ENCODE results near the gene TBC1D16. TPM values are rescaled to one million over a fixed set of nuclear protein-coding genes. Genes with fewer than 3 reads are reported as not detected.

Gene TBC1D16
- total and polyA plus RNA-seq, 10 of the 15 experiments (the other 5 are each of a cell fraction or from before 2014, with no cell fraction given): 0.01 to 0.13 (median 0.06) TPM; not detected in 3

DNA sequence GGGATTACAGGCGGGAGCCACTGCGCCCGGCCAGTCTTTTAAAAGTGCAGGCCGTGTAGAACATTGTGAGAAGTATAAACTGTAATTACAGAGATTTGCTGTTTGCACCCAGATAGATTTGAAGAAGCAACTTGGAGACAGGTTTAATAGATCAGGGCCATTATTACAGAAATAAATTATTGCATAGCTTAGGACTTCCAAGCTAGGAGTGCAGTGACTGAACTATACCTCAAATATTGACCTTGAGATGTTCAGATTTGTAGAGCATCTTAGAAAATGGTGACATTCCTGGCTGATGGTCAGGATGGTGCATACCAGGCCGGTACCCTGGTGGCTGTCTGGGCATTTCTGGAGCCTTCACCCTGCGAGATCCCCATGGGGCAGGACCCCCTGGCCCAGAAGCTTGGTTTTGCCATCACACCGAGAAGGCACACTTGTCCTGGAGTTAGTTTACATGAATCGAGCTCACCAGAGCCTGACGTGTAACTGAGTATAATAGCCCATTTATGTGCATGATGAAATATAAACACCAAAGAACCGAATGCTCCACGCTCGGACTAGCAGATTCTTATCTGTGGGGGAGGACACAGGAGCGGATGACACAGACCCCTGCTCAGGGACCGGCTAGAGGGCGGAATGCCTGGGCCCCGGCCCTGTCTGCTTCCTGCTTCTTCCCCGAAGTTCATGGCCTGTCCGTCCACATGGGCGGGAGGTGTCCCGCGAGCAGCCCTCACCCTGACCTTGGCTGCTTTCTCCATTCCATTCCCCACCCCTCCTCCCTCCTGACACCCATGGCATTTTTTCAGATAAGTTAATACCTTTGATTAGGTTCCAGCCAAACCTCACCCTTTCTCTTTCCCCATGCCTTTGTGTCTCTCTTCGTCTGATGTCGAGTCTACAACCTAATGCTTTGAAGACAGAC lies 32.9 kb upstream of the TBC1D16 start (continued):
- TF ChIP-seq SREBF2 (IDR thresholded peaks at IDR 0.05; ENCODE audit: low read length) (no peak), SUPT20H (IDR thresholded peaks at IDR 0.05; ENCODE audit: borderline replicate concordance, control insufficient read depth, low read depth, low read length) (no peak), IKZF1 (conservative IDR thresholded peaks at IDR 0.05) (no peak), RBBP5 (conservative IDR thresholded peaks at IDR 0.05) (no peak), KLF5 (IDR thresholded peaks at IDR 0.05; ENCODE audit: partially characterized antibody) (no peak), SMAD5 (IDR thresholded peaks at IDR 0.05; ENCODE audit: low read depth) (no peak), JUNB (IDR thresholded peaks at IDR 0.05) (no peak), HDAC2 (IDR thresholded peaks at IDR 0.05) (no peak)
- TF ChIP-seq, protein P1, sequence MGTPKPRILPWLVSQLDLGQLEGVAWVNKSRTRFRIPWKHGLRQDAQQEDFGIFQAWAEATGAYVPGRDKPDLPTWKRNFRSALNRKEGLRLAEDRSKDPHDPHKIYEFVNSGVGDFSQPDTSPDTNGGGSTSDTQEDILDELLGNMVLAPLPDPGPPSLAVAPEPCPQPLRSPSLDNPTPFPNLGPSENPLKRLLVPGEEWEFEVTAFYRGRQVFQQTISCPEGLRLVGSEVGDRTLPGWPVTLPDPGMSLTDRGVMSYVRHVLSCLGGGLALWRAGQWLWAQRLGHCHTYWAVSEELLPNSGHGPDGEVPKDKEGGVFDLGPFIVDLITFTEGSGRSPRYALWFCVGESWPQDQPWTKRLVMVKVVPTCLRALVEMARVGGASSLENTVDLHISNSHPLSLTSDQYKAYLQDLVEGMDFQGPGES (IDR thresholded peaks at IDR 0.05): no peak
- TF ChIP-seq, protein P2, sequence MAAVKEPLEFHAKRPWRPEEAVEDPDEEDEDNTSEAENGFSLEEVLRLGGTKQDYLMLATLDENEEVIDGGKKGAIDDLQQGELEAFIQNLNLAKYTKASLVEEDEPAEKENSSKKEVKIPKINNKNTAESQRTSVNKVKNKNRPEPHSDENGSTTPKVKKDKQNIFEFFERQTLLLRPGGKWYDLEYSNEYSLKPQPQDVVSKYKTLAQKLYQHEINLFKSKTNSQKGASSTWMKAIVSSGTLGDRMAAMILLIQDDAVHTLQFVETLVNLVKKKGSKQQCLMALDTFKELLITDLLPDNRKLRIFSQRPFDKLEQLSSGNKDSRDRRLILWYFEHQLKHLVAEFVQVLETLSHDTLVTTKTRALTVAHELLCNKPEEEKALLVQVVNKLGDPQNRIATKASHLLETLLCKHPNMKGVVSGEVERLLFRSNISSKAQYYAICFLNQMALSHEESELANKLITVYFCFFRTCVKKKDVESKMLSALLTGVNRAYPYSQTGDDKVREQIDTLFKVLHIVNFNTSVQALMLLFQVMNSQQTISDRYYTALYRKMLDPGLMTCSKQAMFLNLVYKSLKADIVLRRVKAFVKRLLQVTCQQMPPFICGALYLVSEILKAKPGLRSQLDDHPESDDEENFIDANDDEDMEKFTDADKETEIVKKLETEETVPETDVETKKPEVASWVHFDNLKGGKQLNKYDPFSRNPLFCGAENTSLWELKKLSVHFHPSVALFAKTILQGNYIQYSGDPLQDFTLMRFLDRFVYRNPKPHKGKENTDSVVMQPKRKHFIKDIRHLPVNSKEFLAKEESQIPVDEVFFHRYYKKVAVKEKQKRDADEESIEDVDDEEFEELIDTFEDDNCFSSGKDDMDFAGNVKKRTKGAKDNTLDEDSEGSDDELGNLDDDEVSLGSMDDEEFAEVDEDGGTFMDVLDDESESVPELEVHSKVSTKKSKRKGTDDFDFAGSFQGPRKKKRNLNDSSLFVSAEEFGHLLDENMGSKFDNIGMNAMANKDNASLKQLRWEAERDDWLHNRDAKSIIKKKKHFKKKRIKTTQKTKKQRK (IDR thresholded peaks at IDR 0.05; ENCODE audit: low read depth, low read length): no peak
- TF ChIP-seq, protein P3, sequence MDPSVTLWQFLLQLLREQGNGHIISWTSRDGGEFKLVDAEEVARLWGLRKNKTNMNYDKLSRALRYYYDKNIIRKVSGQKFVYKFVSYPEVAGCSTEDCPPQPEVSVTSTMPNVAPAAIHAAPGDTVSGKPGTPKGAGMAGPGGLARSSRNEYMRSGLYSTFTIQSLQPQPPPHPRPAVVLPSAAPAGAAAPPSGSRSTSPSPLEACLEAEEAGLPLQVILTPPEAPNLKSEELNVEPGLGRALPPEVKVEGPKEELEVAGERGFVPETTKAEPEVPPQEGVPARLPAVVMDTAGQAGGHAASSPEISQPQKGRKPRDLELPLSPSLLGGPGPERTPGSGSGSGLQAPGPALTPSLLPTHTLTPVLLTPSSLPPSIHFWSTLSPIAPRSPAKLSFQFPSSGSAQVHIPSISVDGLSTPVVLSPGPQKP (IDR thresholded peaks at IDR 0.05; ENCODE audit: low read depth, low read length): no peak
- TF ChIP-seq, protein P4, sequence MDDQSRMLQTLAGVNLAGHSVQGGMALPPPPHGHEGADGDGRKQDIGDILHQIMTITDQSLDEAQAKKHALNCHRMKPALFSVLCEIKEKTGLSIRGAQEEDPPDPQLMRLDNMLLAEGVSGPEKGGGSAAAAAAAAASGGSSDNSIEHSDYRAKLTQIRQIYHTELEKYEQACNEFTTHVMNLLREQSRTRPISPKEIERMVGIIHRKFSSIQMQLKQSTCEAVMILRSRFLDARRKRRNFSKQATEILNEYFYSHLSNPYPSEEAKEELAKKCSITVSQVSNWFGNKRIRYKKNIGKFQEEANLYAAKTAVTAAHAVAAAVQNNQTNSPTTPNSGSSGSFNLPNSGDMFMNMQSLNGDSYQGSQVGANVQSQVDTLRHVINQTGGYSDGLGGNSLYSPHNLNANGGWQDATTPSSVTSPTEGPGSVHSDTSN (IDR thresholded peaks at IDR 0.05; ENCODE audit: insufficient replicate concordance, low read depth, low read length): no peak
- TF ChIP-seq, protein P5, sequence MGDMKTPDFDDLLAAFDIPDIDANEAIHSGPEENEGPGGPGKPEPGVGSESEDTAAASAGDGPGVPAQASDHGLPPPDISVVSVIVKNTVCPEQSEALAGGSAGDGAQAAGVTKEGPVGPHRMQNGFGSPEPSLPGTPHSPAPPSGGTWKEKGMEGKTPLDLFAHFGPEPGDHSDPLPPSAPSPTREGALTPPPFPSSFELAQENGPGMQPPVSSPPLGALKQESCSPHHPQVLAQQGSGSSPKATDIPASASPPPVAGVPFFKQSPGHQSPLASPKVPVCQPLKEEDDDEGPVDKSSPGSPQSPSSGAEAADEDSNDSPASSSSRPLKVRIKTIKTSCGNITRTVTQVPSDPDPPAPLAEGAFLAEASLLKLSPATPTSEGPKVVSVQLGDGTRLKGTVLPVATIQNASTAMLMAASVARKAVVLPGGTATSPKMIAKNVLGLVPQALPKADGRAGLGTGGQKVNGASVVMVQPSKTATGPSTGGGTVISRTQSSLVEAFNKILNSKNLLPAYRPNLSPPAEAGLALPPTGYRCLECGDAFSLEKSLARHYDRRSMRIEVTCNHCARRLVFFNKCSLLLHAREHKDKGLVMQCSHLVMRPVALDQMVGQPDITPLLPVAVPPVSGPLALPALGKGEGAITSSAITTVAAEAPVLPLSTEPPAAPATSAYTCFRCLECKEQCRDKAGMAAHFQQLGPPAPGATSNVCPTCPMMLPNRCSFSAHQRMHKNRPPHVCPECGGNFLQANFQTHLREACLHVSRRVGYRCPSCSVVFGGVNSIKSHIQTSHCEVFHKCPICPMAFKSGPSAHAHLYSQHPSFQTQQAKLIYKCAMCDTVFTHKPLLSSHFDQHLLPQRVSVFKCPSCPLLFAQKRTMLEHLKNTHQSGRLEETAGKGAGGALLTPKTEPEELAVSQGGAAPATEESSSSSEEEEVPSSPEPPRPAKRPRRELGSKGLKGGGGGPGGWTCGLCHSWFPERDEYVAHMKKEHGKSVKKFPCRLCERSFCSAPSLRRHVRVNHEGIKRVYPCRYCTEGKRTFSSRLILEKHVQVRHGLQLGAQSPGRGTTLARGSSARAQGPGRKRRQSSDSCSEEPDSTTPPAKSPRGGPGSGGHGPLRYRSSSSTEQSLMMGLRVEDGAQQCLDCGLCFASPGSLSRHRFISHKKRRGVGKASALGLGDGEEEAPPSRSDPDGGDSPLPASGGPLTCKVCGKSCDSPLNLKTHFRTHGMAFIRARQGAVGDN (IDR thresholded peaks at IDR 0.05): no peak

Data from GM12878 (cell line).